Mesenteric fat pad (tissue), 1 donor: ENCODE results near the gene SLC31A1. TPM values are rescaled to one million over a fixed set of nuclear protein-coding genes. Genes with fewer than 3 reads are reported as not detected.
A peak's percentile ranks its signal among the peaks of the same experiment; 100 is the strongest.

Experiments used
- DNase-seq: peaks from one replicate; pipeline ENCODE4 v3.0.0-alpha.2; 2020; ENCODE audit warnings: low spot score
- long read RNA-seq: library from polyadenylated mRNA; unstranded; transcript quantifications from one replicate; pipeline ENCODE4 v2.0.0, GENCODE V29; 2020
- total RNA-seq: library from RNA; stranded (reverse); fragmentation: NEBNext Ultra II Directional; extraction: Animal tissue kit (Norgen Biotek cat#: 25700); gene quantifications from one replicate; pipeline ENCODE4 v1.2.1, GENCODE V29; 2021
- donor health status: DM: yes; HTN: yes; CAD: no.

SLC31A1 gene
- 34.6 TPM for total RNA-seq
- long read RNA-seq, full-length matches to known transcripts: 136 of 158 reads
- long read RNA-seq, partial matches to known transcripts: 9 of 158 reads
- long read RNA-seq, other reads (novel, unspliced or antisense): 13 of 158 reads

DNA sequence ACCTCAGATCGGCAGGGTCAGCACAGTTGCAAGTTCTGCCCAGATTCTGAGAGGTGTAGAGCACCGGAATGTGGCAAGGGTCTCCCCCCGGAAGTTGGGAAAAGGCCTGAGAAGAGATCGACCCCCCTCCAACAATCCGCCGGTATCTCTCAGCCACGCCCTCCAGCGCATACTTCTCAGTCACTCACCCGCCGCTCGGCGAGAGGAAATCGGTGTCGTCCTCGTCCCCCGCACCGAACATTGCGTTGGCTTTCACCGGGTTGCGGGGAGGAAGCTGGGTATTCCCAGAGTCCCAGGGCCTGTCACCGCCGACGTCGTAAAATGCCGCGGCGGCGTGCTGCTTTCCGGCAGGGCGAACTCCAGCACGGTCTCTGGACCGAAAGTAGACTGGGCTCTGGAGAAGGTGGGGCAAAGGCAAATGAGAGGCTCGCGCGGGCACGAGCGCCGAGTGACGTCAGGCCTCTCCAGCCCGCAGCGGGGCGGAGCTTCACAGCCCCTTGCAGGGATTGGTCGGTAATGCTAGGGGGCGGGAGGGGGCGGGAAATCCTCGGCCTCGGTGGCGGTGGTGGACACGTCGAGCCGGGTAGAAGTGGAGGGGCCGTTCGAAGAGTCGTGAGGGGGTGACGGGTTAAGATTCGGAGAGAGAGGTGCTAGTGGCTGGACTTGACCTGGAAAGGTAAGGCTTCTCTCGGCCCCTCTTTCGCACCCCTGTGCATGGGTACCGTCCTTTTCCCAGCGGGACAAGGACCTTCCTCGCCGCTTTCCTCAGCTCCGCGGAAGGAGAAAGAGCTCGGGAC, at the start of gene SLC31A1, which contains the start of gene FKBP15:
TSS of gene SLC31A1 (plus strand) at position 542 of the 797 bp plus-strand sequence. CDS start 34,605 bp downstream, outside the sequence.
TSS of gene FKBP15 (minus strand) at position 275 of the 797 bp plus-strand sequence. CDS start at position 241, 34 bp downstream.
- DNase-seq: peak; percentile 99

DNA sequence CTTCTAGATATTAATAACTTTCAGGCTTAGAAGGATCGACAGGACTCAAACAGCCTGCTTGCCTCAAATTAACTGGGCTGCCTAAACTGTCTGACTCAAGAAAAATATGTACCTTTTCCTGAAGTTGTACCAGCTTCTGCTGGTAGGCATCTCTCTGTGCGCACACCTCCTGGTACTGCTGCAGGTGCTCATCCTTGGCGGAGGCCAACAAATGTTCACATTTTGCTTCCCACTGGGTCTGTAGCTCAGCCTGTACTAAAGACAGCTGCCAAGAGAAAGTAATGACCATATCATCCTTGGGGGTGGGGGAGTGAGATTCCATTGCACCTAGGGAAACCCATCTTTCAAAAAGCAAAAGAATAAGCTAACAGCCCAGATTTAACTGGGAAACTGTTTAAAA, 48.0 kb upstream of the SLC31A1 start:
- no peak for DNase-seq

DNA sequence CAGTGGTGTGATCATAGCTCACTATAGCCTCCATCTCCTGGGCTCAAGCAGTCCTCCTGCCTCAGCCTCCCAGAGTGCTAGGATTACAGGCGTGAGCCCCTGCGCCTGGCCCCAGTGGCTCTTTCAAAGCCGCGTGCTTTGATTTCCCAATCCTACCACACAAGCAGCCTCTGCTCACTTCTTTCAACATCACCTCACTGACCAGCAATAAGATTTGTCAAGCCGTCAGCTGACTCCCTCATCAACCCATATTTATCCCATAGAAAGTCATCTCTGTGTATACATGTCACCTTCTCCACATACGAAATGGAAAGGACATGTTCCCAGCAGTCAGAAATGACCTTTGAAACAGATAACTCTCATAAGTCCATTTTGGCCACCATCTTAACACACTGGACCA, 44.5 kb upstream of the SLC31A1 start:
- no peak for DNase-seq

DNA sequence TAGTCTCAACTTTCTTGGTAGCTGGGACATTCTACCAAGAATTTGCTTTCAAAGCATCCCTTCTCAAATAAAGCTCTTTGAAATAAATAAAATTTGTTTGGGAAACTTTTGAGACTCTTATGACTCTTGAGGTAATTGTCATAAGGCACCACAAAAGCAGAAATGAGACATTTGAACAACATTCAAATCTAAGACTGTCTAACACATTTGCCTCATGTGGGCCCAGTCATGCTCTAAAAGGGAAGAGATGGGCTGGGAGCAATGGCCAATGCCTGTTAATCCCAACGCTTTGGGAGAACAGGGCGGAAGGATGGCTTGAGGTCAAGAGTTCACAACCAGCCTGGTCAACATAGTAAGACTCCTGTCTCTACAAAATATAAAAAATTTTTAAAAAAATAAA, 44.1 kb upstream of the SLC31A1 start:
- no peak for DNase-seq

DNA sequence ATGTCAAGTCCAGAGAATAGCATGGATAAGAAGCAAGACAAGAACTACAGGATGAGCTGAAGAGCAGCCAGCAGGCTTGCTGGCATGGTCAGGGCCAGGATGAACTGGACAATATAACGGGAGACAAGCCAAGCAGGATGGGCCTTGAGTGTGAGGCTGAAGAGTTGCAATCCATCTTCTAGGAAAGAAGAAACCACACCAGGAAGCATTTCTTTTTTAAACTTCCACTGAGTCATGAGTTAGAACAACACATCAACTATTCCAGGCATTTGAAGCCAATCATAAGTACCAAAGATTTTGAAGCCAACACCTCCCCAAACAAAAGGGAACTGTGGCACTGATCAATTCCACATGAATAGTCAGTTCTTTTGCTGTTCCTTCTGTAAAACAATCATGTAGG, 43.3 kb upstream of the SLC31A1 start:
- no peak for DNase-seq

DNA sequence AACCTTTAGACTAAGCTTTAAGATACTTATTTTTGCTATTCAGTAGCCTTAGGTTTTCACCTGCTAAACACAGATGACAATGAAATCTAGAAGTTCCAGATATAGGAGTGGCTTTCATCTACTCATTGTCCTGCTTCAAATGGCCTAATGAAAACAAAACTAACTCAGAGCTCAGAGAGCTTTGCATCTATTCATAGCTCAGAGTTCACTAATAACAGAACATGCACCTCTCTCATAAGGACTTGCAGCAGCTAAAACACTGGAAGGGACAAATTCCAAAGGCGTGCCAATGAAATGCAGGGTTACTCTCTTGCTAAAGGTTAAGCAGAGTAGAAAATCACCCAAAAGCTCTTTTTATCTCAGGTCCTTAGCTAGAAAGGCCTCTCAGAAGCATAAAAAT, 41.5 kb upstream of the SLC31A1 start:
- no peak for DNase-seq

DNA sequence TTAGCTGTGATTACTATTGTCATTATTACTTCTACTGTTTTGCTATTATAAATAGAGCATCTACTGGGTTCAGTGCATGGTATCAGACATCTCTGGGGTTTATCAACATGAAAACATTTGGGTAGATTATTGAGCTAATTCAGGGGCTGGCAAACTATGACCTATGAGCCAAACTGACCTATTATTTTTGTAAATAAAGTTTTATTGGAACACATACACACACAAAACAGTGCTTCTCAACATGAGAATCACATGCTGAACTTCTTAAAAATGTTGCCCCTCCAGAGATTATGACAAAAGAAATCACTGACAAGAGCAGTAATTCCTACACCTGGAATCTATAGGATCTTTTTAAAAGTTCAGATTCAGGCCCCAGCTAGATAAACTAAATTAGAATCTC, 40.2 kb upstream of the SLC31A1 start:
- no peak for DNase-seq

DNA sequence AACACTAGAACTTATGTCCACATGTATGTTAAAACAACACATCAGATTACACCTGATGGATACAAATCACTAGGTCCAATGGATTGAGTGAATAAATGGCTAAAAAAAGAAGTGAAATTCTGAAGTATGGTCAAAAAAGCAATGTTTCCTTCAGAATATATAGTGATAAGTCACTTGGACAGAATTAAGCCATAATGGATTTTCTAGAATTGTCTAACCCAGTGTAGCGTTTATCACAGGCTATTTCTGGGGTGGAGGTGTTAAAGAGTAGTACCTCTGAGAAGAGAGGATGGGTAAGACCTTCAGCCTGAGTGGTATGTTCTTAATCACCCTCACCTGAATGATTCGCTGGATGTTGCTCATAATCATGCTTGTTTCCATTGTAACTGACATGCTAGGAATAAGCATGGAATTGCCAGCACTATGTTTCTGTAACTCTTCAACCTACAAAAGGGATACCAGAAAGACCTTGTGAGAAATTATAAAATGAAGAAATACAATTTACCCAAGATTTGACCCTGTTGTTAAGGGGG, 37.3 kb upstream of the SLC31A1 start:
- no peak for DNase-seq

DNA sequence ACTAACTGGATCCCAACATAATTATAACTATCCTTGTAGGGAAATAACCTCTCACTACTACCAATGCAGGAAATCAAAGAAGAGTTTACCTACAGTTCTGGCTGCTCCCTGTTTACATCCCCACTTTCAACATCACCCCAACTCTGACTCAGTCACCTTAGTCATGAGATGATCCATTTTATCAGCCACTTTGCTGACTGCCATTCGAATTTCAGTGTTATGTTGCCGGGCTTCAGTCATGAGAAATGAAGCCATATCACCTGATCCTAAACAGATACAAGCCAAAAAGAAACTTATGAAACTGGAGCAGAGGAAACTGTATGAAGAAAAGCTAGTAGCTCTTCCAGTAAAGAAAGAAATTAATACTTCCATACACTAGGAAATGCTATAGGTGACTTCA, 36.8 kb upstream of the SLC31A1 start:
- DNase-seq: no peak

DNA sequence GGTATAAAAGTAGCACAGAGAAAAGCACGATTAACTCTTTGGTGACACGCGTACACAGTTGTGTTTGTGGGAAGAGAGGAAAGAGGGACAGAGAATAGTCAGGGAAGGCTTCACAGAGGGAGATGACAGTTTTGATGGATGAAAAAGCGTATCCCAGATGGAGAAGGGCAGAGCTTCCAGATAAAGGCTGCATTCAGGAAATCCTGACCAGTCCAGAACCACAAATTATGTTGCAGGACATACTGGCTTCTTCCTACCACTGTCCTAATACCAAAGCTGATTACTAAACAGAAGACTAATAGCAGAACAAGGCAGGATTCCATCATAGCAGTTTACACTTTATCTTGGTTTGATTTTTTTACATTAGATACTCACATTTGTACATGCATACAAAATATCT, 36.1 kb upstream of the SLC31A1 start:
- DNase-seq: no peak

DNA sequence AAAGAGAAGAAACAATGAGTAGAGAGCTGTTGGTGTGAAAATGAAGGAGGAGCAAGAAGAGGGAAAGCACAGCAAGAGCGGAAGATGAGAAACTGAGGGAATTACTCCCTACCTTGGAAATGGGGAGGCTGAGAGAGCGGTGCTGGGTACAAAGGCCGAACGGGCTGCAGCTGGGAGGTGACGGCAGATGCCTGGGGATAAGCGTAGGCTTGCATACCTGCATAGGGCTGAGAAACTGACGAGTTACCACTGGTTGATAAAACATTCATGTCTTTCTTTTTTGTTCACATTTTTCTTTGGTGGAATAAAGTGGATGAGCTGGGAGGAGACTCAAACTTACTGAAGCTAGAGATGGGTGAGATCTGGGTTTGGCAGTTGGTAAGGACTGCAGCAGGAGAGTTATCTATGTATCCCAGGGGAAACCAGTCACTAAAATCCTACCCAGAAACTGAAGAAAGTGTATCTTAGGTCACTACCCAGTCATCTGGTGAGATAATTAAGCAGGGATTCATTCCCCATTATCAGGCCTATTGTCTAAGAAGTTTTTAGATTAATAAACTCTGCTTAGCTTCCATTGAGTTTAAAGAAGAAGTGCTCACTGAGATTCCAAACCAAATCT, 35.1 kb upstream of the SLC31A1 start:
- no peak for DNase-seq

DNA sequence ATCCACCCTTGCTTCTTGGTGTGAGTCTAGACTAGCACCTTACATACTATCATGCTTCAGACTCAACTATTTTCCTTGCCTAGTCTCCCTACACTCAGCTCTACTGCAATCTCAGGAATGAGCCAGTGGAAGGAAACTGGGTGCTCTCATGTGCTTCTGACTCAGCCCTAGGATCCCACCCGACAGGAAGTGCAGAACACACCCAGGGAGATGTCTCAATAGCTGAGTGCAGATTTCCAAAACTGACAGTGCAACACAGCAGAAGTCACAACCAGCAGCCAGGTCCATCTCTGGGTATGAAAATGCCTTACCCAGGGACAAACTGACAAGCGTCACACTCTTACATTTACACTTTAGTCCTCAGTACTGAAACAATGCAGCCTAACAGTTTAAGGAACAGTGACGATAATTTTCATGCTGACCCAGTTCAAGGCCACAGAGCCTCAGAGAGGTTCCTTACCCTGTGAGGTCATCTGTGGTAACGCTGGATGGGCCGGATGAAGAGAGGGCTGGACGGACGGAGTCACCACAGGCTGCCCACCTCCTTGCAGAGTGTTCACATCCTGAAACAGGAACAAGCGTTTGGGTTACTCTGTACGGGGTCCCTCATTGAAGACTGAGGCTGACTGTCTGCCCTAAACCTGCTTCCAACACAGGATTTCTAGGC, 33.3 kb upstream of the SLC31A1 start:
- no peak for DNase-seq

DNA sequence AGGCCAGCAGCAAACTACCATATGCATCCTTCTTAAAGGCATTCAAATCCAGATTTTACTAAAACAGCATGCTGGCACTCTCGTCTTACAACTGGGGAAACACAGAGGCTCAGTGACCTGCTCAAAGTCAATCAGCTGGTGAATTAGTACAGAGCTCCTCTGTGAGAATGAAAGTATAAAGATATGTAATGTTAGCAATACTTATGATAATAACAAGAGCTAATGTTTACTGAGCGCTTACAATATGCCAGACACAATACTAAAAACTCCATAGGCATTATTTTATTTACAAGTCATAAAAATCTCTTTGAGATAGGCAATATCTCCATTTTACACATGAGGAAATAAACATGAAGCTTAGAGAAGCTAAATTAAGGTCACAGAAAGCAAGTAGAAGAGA, 28.9 kb upstream of the SLC31A1 start:
- no peak for DNase-seq

DNA sequence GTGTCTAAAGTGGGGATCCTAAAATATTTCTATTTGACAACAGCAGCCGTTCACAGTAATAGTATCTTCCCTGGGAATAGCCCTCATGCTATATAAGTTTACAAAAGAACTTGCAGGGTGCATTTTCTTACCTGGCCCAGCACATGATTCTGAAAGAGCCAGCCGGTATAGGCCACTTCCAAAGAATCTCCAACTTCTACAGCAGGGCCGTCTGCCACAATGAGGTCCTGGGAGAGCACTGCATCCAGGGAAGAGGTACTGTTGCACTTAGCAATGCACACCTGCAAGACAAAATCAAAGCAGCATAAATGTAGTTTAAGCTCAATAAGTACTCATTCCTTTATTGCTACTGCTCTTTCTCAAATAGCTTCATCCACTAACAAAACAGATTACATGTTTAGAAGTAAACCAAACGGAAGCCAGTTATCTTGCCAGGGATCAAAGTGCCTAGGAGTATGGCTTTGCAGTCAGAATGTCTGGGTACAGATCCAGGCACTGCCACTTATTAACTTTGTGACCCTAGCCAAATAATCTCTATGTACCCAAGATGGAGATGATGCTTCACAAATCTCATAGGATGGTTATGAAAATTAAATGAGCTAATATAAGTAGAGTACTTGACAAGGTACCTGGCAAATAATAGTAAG, 21.5 kb upstream of the SLC31A1 start:
- DNase-seq: no peak

DNA sequence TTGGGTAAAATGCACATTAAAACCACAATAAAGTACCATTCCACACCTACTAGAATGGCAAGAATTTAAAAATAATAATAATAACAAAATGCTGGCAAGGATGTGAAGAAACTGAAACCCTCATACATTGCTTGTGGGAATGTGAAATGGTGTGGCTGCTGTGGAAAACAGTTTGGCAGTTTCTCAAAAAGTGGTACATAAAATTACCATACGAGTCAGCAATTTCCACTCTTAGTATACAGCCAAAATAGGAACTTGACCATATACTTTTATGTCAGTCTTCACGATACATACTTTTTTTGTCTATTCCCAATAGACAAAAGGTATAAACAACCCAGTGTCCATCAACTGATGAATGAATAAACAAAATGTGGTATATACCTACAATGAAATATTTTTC, 15.9 kb upstream of the SLC31A1 start:
- no peak for DNase-seq

DNA sequence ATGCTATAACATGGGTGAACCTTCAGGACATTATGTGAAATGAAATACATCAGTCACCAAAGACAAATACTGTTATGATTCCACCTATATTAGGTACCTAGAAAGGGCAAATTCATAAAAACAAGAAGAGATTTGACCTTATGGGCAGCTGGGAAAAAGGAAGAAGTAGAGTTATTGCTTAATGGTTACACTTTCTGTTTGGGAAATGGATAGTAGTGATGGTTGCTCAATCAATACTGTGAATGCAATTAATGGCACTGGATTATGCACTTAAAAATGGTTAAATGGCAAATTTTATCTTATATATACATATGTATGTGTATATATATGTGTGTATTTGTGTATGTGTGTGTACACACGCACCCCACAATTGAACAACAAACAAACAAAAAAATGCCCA, 15.5 kb upstream of the SLC31A1 start:
- no peak for DNase-seq

DNA sequence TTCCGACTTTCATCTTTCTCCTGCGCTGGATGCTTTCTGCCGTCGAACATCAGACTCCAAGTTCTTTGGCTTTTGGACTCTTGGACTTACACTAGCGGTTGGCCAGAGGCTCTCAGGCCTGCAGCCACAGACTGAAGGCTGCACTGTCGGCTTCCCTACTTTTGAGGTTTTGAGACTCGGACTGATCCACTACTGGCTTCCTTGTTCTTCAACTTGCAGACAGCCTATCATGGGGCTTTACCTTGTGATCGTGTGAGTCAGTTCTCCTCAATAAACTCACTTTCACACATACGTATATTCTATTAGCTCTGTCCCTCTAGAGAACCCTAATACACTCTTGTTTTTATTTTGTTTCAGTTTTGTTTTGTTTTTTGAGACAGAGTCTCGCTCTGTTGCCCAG, 10.5 kb upstream of the SLC31A1 start:
- no peak for DNase-seq

DNA sequence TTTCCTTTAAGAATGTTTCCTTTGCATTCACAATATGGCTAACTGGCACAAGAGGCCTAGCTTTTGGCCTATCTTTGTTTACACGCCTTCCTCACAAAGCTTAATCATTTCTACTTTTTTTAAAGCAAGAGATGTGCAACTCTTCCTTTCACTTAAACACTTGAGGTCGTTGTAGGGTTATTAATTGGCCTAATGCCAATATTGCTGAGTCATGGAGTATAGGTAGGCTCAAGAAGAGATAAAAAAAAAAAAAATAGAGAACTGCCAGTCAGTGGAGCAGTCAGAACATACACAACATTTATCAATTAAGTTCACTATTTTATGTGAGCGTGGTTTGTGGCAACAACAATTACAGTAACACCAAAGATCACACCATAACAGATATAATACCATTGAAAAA, 6.2 kb upstream of the SLC31A1 start:
- no peak for DNase-seq

DNA sequence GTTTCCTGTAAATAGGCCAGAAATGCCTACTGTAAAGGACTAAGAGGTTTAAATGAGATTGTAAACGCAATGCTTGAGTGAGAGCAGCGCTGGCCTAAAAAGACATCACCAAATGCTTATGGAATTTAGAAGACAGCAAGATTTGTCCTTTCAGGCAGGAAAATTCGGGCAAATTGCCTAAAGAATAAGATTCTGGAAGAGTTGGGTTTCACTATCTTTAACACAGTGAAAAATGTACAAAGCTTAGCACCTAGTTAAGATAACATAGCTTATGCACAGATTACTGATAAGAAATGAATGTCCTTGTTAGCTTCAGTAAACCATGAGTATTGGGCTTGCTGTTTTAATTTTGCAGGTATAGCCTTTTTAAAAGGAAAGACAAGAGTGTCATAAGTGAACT, 4.9 kb upstream of the SLC31A1 start:
- DNase-seq: no peak

DNA sequence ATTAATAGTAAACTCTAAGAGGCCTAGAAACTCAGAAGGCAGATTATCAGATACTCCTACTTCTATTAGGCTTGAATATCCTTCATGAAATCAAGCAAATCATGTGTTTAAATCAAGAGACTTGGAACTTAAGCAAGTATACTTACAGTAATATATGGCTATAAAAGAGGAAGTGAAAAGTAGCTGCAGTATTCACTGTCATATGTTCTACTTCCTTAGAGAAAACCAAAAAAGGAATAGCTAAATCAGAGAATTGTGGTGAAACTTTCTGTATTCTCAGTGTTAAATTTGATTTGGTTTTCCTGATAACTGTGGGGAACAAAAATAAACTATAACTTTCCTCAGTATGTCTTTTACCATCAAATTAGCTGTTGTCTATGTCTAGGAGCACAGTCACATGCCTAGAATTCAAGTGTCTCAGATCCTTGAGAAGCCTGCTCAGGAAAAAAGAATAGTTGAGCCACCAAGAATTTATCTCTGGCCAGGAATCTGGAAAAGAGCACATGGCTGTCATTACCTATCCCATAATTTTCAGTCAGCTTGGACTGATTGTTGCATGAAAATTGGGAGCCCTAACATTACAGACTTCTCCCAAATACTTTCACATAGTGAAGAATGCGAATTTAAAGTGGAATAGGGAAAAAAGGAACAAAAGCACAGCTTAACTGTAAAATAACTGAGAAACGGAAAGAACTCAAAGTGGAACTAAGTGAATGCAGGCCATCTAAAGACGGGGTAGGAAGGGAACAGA, 2.0 kb upstream of the SLC31A1 start:
- no peak for DNase-seq

DNA sequence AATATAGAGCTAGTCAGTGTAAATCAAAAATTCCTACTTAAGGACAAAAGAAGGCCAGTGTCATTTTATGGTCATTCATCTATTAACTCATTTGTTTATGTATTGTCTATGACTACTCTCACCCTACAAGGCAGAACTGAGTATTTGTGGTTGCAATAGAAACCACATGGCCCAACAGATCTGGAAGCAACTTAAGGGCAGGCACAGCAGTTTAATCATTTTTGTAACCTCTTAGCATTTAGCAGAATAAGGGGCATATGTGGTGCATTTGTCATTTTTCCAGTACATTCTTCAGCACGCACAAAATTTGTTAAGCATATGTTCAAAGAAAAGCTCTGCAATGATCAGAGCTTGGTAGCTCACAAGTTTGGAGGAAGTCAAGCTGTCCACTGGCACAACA, 1.4 kb upstream of the SLC31A1 start:
- DNase-seq: no peak
